ENCODE results near the gene DHRSX.
"Not testable (repeated sequence)": the region's sequence is repeated elsewhere in the genome, so short reads cannot be mapped to it uniquely, and the experiment has no call there.

DHRSX gene

DNA sequence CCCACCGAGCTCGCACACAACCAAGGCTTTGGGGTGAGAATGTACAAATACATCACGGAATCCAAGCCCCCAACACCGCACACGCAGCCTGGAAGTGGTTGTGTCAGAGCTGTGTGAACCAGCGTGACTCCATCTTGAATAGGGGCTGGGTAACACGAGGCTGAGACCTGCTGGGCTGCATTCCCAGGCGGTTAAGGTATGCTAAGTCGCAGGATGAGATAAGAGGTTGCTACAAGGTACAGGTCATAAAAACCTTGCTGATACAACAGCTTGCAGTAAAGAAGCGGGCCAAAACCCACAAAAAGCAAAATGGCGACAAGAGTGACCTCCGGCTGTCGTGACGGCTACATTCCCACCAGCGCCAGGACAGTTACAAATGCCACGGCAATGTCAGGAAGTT lies 258.4 kb downstream of the DHRSX start:
- no peak for DNase-seq

DNA sequence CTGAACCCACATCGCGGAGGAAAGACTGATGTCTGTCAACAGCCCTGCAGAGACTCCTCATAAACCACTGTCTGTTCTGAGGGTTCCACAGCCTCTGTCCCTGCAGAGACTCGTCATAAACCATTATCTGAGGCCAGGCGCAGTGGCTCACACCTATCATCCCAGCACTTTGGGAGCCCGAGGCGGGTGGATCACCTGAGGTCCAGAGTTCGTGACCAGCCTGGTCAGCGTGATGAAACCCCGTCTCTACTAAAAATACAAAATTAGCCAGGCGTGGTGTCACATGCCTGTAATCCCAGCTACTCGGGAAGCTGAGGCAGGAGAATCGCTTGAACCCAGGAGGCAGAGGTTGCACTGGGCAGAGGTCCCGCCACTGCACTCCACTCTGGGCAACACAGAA lies 259.3 kb downstream of the DHRSX start:
- not testable (repeated sequence) for DNase-seq

DNA sequence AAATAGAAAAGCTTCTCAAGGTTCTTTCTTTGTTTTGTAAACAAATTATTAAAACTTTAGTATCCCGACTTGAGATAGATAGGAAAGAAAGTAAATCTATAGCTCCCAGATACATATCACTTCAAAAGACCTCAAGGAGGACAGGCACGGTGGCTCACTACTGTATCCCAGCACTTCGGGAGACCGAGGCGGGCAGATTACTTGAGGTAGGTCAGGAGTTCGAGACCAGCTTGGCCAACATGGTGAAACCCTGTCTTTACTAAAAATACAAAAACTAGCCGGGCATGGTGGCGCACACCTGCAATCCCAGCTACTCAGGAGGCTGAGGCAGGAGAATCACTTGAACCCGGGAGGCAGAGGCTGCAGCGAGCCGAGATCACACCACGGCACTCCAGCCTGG lies 260.0 kb downstream of the DHRSX start:
- DNase-seq, result not testable (repeated sequence)

DNA sequence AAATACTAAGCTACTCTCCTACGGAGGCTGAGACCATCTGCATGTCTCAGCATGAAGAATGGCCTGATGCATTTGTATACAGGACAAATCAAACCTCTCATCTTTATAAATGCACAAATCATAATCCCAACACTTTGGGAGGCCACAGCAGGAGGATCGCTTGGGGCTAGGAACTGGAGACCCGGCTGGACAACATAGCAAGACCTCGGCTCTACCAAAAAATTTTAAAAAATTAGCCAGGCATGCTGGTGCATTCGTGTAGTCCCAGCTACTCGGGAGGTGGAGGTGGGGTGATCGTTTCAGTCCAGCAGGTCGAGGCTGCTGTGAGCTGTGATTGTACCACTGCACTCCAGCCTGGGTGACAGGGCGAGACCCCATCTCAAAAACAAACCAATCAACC lies 262.8 kb downstream of the DHRSX start:
- no peak for DNase-seq

DNA sequence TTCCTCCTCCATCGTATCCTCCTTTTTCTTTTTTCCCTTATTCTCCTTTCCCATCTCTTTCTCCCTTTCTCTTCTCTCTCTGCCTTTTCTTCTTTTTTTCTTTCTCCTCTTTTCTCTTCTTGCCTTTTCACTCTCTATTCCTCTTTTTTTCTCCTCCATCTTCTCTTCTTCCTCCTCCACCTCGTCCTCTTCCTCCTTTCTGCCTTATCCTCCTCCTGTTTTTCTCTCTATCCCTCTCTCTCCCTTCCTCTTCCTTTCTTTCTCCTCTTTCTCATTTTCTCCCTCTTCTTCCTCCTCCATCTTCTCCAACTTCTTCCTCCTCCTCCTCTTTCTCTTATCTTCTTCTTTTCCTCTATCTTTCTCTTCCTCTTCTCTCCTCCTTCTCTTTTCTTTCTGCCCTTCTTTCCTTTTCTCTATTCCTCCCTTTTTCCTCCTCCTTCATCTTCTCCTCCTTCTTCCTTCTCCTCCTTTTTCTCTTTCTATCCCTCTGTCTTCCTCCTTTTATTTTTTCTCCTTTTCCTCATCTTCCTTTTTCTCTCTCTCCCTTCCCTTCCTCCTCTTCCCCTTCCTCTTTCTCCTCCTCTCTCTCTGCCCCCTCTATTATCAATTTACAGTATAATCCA lies 269.1 kb downstream of the DHRSX start:
- no peak for DNase-seq

DNA sequence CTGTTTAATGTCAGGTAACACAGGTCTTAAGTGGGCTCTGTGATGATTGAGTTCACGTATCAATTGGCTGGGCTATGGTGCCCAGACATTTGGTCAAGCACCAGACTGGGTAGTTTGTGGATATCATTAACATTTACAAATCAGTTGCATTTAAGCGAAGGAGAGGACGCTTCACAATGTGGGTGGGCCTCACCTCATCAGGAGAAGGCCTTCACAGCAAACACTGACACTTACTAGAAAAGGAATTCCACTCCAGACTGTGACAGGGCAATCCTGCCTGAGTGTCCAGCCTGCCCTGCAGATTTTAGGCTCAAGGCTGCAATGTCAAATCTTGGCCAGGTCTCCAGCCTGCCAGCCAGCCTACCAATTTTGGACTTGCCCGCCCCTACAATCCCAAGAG lies 270.3 kb downstream of the DHRSX start:
- DNase-seq, result no peak

DNA sequence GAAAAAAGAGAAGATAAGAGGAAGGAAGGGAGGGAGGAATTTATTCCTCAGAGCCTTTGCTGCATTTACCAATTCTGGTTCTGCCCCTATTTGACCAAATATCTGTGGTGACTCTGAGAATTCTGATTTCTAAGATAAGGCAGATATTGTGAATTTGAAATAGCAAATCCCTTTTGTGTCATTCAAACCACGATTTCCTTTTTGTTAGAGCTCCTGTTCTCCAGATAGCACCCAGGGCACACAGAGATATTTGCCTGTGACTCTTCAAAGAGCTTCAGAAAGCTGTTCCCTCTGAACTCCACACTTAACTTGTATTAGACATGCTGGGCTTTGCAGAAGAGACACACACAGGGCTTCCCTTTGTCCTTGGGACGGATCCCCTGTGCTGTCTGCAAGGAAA lies 272.2 kb downstream of the DHRSX start:
- DNase-seq, result no peak

DNA sequence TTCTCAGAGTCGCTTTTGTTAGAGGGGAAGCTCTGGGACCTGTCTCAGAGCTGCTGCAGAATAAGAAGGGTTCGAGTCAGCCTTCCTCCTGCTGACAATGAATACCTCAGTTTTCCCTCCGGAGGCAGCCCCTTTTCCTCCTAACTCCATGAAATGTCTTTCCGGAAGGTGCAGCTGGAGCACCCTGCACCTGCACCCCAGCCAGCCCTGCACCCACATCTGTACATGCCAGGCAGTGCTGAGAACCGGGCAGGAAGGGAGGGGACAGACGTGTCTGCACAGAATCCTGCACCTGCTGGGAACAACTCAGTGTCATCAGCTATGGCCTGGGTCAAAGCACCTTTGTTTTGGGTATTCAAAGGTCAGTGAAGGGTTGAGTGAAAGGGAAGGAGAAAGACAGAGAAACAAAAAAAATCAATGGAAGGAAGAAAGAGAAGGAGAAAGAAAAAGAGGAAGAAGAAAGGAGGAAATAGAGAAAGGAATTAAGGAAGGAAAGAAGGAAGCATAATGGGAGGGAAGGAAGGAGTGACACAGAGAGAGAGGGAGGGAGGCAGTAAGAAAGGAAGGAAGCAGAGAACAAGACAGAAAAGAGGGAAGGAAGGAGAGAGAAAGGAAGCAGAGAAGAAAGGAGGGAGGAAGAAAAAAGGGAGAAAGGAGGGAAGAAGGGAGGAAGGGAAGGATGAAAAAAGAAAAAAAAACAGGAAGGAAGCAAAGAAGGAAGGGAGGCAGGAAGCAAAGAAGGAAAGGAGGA lies 273.7 kb downstream of the DHRSX start:
- DNase-seq, result no peak

DNA sequence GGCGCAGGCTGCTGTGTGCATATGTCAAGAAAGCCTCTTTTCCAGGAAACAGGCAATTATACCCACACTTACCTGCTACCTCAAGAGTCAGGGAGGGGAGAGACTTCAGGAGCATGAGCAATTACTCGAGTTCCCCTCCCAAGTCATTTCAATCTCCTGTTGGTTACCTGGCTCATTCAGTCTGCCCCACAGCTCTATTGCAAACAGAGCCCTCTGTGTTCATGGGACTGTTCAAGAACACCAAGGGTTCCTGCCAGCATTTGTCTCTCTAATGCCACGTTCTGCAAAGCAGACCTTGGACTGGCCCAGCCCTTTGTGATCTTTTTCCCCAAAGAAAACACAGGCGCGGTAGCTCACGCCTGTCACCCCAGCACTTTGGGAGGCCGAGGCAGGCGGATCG lies 274.6 kb downstream of the DHRSX start:
- DNase-seq, result no peak

DNA sequence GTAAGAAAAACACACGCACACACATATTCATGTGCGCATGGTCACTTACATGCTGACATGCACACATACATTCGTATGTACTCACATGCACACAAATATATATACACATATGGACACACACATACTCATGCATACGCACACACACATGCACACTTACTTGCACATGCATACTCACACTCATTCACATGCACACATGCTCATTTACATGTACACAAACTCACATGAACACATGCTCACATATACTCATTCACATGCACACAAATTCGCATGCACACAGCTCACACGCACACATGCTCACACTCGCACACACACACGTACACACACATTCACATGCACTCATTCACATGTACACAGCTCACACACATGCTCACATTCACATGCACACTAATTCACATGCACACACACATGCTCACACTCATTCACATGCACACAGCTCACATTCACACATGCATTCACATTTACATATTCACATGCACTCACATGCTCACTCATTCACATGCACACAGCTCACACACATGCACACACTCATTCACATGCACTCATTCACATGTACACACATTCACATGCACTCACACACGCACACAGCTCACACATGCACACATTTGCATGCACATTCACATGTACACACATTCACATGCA lies 276.1 kb downstream of the DHRSX start:
- DNase-seq, result no peak

DNA sequence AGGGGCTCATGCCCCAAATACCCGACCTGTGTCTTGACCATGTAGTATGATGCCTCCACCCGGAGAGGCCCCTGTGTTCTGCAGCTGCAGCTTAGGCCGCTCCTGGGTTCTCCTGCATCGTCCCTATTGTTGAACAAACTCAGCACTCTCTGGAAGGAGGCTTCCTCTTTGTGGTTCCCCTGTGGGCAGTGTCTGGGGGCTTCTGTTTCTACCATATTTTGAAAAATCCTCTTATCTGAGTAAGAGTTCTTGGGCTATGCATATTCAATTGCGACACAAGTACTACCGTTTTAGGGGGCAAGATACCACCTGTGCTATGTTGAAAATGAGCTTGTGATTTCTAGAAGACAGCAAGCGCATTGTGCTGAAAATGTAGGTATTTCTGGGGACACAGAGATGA lies 276.6 kb downstream of the DHRSX start:
- no peak for DNase-seq

DNA sequence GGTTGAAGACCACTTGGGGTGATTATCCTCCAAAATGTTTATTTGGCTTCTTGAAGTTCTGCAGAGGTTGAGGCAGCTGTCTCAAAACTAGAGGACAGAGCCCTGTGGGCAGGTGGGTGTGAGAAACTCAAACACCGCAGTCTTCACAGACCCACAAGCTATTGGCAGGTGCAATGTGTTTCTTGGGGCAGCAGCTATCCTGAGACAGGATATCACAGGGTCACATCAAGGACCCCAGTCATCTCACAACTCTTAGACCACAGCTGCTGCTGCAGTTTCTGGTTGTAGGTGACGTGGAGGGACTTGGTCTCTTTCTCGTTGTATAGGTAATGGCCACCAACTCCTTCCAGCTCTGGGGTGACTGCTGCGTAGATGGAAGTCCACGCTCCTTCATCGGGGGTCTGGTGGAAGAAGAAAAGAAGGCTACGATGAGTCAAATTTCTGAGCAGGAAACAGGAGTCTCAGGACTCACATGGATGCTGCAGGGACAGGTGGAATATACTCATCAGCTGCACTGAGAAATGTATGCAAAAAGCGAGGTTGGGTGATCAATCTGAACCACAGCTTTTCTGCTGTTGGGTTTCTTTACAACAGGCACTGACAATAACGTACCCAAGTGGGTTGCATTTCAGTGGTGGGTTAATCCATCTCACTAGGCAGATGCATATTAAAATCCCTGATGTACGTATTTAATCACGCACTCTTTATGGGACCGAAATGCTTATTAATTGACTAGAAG lies 279.8 kb downstream of the DHRSX start:
- no peak for DNase-seq

DNA sequence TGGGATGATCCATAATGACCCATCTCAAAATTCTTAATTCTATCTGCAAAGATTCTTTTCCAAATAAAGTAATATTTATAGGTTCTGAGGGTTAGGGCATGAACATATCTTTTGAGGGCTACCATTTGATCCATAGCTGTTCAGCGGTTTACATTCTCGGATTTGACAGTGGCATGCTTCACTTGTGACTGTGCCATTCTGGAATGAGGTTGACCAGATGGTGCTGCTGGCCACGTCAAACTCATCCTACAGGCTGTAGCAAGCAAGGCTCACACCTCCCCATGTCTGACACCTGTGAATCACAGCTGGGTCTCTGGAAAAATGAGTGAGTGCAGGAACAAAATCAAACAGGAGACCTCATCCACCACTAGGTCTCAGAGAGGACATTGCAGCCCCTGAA lies 280.5 kb downstream of the DHRSX start:
- DNase-seq, result no peak

DNA sequence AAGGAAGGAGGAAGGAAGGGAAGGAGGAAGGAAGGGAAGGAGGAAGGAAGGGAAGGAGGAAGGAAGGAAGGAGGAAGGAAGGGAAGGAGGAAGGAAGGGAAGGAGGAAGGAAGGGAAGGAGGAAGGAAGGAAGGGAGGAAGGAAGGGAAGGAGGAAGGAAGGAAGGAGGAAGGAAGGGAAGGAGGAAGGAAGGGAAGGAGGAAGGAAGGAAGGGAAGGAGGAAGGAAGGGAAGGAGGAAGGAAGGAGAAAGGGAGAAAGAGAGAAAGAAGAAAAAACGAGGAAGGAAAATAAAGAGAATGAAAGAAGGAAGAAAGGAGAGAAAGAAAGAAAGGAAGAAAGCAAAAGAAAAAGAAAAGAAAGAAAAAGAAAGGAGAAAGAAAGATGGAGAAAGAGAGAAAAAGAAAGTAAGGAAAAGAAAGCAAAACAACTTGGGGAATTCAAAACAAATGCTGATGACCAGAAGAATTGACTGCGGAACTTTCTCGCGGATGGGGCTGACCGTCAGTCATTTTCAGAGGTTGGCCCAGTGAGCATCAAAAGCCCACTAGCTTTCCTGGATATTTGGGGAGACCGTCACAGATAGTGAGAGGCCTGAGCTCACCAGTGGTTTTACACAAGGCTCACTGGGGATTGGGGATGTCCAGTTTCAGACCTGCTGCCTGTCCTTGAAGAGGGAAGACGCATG lies 286.5 kb downstream of the DHRSX start:
- not testable (repeated sequence) for DNase-seq

DNA sequence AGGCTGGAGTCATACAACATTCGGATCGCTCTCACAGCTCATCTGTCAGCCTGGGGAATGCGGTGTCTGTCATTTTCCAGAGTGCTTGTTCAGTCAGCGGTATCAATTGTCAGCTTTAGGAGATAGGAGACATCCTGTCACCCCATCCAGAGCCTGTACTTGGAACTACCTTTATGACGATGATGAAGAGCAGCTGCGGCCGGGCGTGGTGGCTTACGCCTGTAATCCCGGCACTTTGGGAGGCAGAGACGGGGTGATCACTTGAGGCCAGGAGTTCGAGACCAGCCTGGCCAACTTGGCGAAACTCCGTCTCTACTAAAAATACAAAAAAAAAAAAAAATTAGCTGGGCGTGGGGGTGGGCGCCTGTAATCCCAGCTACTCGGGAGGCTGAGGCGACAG lies 289.1 kb downstream of the DHRSX start:
- not testable (repeated sequence) for DNase-seq

DNA sequence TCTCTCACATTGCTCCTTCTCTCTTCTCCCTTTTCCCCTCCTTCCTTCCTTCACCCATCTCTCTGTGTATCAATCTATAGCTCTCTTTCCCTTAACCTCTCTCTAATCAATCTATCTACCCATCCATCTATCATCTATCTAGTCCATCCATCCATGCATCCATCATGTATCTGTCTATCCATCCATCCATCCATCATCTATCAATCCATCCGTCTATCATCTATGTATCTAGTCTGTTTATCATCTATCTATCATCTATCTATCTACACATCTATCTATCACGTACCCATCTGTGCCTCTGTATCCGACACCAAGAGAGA lies 307.5 kb downstream of the DHRSX start:
- no peak for DNase-seq

DNA sequence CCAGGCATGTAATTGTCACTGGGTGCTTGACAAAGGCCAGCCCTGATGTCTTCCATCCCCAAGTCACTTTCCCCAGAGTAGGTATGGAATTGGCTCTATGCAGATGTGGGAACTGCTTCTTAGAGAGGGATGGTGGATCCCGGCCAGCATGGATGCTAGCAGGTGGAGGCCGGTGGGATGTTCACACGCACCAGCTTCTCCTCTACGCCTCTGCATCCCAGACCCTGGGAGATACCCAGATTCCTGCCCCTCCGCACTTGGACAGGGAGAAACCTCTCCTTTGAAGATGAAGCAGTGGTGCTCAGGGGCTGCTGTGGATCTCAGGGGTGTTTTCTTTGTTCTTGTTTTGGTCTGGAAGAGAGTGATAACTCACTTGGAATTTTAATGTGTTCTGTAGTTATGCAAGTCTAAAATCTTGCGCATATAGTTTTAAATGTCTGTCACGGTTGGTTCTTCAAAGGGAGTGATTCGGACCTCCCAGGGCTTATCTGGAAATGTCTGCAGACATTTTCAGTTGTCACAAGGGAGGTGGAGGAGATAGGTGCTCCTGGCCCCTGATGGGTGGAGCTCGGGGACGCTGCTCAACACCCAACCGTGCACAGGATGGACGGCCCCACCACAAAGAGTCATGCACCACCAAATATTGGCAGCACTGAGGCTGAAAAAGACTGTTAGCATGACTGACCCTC lies 308.0 kb downstream of the DHRSX start:
- DNase-seq, result no peak

DNA sequence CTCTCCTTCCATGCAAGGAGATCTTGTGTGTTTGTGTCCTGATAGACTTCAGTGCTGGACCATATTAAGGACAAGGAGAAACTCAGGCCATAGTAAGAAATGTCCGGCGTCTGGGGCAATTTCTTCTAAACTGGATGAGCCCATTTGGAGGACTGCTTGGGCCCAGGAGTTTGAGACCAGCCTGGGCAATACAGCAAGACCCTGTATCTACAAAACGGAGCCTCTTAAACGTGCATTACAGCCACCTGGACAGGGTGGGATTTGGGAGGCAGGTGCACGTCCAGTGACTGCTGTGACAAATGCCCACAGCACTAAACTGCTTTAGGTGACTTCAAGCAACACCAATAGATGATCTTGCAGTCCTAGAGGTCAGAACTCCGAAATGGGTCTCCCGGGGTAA lies 311.9 kb downstream of the DHRSX start:
- DNase-seq, result no peak

DNA sequence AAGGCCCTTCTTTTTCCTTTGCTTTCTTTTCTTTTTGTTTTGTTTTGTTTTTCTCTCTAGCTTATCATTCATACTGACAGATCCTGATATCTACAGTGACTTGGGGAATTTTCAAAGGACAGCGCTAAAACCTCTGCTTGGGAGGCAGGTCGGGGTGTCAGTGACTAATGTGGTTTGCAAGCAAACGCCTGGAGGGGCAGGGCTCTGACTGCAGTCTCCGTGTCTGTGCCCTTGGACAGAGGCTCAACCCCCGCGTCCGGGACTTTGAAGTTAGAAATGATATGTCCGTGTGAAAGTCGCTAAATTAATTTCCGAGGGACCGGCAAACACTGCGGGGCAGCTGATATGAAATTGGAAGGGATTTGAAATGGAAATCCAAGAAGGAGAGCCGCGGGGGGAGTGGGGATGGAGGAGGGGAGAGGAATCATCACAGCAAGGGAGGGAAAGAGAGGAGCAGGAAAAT lies 312.4 kb downstream of the DHRSX start:
- DNase-seq, result no peak

DNA sequence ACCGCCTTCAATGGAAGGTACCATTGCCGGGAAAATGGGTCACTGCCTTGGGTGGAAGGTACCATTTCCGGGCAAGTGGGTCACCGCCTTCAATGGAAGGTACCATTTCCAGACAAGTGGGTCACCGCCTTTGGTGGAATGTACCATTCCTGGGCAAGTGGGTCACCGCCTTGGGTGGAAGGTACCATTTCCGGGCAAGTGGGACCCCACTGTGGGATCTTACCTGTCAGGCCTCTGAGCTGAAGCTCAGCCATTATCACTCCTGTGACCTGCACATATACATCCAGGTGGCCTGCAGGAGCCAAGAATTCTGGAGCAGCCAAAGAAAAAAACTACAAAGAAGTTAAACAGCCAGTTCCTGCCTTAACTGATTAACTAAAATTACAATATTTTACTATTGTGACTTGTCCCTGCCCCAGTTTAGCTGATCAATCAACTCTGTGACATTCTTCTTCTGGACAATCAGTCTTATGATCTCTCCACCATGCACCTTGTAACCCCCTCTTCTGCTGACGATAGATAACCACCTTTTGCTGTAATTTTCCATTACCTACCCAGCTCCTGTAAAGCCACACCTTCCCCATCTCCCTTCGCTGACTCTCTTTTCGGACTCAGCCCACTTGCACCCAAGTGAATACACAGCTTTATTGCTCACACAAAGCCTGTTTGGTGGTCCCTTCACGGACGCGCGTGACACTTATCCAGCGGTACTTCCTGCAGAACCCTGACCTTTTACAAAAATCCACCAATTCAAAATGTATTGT lies 313.2 kb downstream of the DHRSX start:
- DNase-seq, result no peak

DNA sequence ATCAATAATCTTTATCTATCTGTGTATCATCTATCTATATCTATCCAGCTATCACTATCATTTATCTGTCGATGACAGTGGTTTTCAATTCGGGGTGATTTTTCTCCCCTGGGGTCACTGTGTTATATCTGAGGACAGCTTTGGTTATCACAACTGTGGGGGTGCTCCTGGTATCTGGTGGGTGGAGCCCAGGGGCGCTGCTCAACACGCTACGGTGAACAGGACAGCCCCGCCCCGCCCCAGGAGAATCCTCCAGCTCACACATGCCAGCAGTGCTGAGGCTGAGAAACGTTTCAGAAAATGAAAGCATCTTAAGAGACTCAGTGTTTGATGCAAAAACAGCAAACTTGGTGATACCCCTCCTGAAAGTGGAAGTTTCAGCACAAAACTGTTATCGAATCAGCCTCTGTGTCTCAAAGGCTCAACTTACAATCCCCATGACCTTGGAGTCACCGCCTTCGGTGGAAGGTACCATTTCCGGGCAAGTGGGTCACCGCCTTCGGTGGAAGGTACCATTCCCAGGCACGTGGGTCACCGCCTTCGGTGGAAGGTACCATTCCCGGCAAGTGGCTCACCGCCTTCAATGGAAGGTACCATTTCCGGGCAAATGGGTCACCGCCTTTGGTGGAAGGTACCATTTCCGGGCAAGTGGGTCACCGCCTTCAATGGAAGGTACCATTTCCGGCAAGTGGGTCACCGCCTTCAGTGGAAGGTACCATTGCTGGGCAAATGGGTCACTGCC lies 315.3 kb downstream of the DHRSX start:
- DNase-seq, result no peak

Data from stimulated activated CD4-positive, alpha-beta T cell treated with anti-CD3 and anti-CD28 coated beads, Interleukin-2, amount 100 ng/mL, for 48 hours (primary cell).